C4-2B (cell line): Measurements from ENCODE around the gene FNDC4.

Source experiments
- H3K27ac ChIP-seq: fragments of 450-650 bp; 2 replicates; pipeline ENCODE4 v1.5.1; 2017
- CTCF ChIP-seq: fragments of 450-650 bp; conservative IDR thresholded peaks from 2 replicates; pipeline ENCODE4 v1.5.1; 2017; ENCODE audit warnings: mild to moderate bottlenecking
- ZFX ChIP-seq: fragments of 450-650 bp; IDR thresholded peaks from 2 replicates; pipeline ENCODE4 v1.6.1; 2017

Gene FNDC4

GRCh38 chr2:27520316-27520715 lies 25.3 kb upstream of the FNDC4 start:
- TF ChIP-seq CTCF (no peak), ZFX (no peak)
- no peak overlapping the region for H3K27ac ChIP-seq

GRCh38 chr2:27518782-27519113 lies 23.7 kb upstream of the FNDC4 start:
- no peak overlapping the region for H3K27ac ChIP-seq
- TF ChIP-seq ZFX (no peak), CTCF (no peak)

GRCh38 chr2:27518113-27518781 lies 23.2 kb upstream of the FNDC4 start:
- H3K27ac ChIP-seq: no peak overlapping the region
- TF ChIP-seq CTCF (no peak), ZFX (no peak)

GRCh38 chr2:27509326-27509725 lies 14.3 kb upstream of the FNDC4 start:
- TF ChIP-seq ZFX (no peak), CTCF (no peak)
- H3K27ac ChIP-seq: no peak overlapping the region

- TF ChIP-seq CTCF (no peak), ZFX (no peak)
- no peak overlapping the region for H3K27ac ChIP-seq
Measured at GRCh38 chr2:27507293-27507692, 12.3 kb upstream of the FNDC4 start.

GRCh38 chr2:27506587-27506986 lies 11.6 kb upstream of the FNDC4 start:
- no peak overlapping the region for H3K27ac ChIP-seq
- TF ChIP-seq CTCF: no peak
- TF ChIP-seq ZFX: no peak

GRCh38 chr2:27502142-27502541 lies 7.1 kb upstream of the FNDC4 start:
- no peak overlapping the region for H3K27ac ChIP-seq
- TF ChIP-seq CTCF (no peak), ZFX (no peak)
